Activated CD4-positive, alpha-beta memory T cell treated with anti-CD3 and anti-CD28 coated beads, Interleukin-2, amount 10 ng/mL, durations not matched to agents 7 days and 5 days (primary cell): ENCODE data around the gene STK17B. TPM values are rescaled to one million over a fixed set of nuclear protein-coding genes. Genes with fewer than 3 reads are reported as not detected.
"Not testable (repeated sequence)": the region's sequence is repeated elsewhere in the genome, so short reads cannot be mapped to it uniquely, and the experiment has no call there.

ENCODE experiments used
- CTCF ChIA-PET: fragments of 350-600 bp; sonication (Branson Sonifier 250); formaldehyde crosslinking; loops from one replicate; lab custom pipeline; 2021; ENCODE audit warnings: antibody characterized with exemption, inconsistent platforms; lab: Charles Lee
- POLR2A ChIA-PET: fragments of 350-600 bp; sonication (Branson Sonifier 250); formaldehyde crosslinking; loops from one replicate; lab custom pipeline; 2021; ENCODE audit warnings: antibody characterized with exemption; lab: Charles Lee
- DNase-seq: peaks from one replicate; pipeline ENCODE4 v3.0.0-alpha.2; 2020
- H3K27ac Mint-ChIP-seq: one replicate; pipeline ENCODE4 v1.8.0; 2021; ENCODE audit warnings: mild to moderate bottlenecking, mixed read lengths
- H3K27me3 Mint-ChIP-seq: one replicate; pipeline ENCODE4 v1.8.0; 2021; ENCODE audit warnings: mixed read lengths
- H3K36me3 Mint-ChIP-seq: one replicate; pipeline ENCODE4 v1.8.0; 2021; ENCODE audit warnings: low read depth, mixed read lengths
- H3K4me1 Mint-ChIP-seq: one replicate; pipeline ENCODE4 v1.8.0; 2021; ENCODE audit warnings: mixed read lengths
- H3K4me3 Mint-ChIP-seq: one replicate; pipeline ENCODE4 v1.8.0; 2021; ENCODE audit warnings: mild to moderate bottlenecking, mixed read lengths
- H3K9me3 Mint-ChIP-seq: one replicate; pipeline ENCODE4 v1.8.0; 2021; ENCODE audit warnings: mixed read lengths
- total RNA-seq, 2 experiments: library from RNA; stranded (reverse); gene quantifications; one replicate each; pipeline ENCODE4 v1.2.3, GENCODE V29; 2021

Gene STK17B
- total RNA-seq, 2 experiments from 2014 or later = 365 to 367 TPM

DNA sequence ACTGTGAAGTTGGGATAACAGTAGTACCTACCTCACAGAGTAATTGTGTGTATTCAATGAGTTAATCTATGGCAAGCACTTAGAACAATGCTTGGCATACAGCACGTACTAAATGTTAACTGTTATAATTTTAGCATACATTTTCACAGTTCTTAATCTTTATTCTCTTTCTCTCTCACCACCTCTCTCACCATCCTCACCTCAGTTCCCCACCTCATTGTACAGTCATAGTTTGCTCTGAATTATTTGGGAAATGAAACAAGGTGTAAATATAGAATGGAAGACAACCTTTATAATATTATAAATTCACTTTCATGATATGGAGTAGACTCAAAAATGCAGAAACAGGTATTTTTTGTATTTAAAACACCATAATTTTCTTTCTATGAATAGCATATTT lies 62.8 kb downstream of the STK17B start:
- POLR2A ChIA-PET = no interaction called here
- H3K27ac Mint-ChIP-seq = no peak overlapping the region
- CTCF ChIA-PET = interaction anchor here (3.1 kb wide), 1 partner anchor 31 kb away, joined by 19 read pairs; no protein-coding TSS in a partner anchor
- no peaks in the 10 kb centered on the region for H3K36me3 Mint-ChIP-seq
- no peak overlapping the region for H3K4me3 Mint-ChIP-seq
- H3K27me3 Mint-ChIP-seq = no peaks in the 10 kb centered on the region
- H3K4me1 Mint-ChIP-seq = peaks cover 8% of the 10 kb centered on the region
- no peak for DNase-seq
- no peaks in the 10 kb centered on the region for H3K9me3 Mint-ChIP-seq

DNA sequence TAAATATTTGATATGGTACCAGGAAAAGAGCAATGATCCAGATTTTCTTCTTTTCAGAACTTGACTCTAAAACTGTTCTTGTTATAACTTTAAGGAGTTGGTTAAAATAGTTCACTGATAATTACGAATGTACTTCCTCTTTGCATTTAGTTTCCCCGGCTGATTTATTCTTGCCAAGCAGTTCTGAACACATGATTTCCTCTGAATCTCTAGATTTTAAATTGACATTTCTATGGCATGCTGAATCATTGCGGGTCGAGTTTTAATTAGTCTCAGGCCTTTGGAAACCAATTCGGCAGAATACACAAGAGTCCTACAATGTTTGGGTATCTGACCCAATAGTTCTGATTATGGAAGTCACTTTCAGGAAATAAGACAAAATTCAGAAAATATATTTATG lies 65.4 kb downstream of the STK17B start:
- Mint-ChIP-seq H3K4me1 (peaks cover 8% of the 10 kb centered on the region), H3K4me3 (no peak overlapping the region), H3K27me3 (no peaks in the 10 kb centered on the region), H3K36me3 (no peaks in the 10 kb centered on the region), H3K27ac (no peak overlapping the region), H3K9me3 (no peaks in the 10 kb centered on the region)
- ChIA-PET POLR2A (no interaction called here), CTCF (no interaction called here)
- DNase-seq = no peak

DNA sequence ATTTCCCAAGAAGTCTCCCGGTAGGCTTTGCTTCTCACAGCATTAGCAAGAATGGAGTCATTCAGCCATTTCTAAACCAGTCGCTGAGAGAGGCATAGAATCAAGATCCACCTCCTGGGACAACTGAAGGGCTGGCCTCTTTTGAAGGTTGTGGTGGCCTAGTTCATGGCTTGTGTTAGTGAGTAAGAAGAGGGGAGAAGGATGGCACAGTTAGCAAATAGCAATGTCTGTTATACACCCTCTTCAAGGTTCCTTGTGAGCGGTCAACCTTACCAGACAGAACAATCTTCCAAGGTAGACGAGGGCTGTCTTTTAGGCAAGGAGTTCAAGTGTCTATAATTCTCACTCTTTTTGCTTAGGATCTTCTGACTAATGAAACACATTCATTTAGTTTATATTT lies 67.3 kb downstream of the STK17B start:
- ChIA-PET POLR2A (no interaction called here), CTCF (interaction anchor here (1.0 kb wide), 1 partner anchor 35 kb away, joined by 3 read pairs; the partner anchor contains the start of gene DNAH7)
- H3K27ac Mint-ChIP-seq = no peak overlapping the region
- H3K27me3 Mint-ChIP-seq = no peaks in the 10 kb centered on the region
- no peaks in the 10 kb centered on the region for H3K9me3 Mint-ChIP-seq
- H3K36me3 Mint-ChIP-seq = no peaks in the 10 kb centered on the region
- DNase-seq = no peak
- H3K4me3 Mint-ChIP-seq = no peak overlapping the region
- peaks cover 14% of the 10 kb centered on the region for H3K4me1 Mint-ChIP-seq

DNA sequence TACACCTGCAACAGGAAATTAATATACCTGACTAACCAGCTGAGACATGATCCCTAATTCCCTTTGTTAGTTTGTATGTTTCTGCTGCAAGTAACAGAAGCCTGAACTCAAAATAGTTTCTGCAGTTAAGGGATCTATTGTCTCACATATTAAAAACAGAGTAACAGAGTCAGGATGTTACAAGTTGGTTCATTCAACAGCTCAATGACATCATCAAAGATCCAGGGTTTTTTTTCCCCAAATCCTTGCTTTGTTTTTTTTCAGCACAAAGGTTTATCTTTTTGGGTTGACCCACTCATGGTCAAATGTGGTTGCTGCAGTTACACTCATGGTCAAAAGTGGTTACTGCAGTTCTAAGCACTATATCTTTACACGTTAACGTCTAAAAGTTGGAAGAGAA lies 67.8 kb downstream of the STK17B start:
- ChIA-PET CTCF (interaction anchor here (1.0 kb wide), 1 partner anchor 35 kb away, joined by 3 read pairs; the partner anchor contains the start of gene DNAH7), POLR2A (no interaction called here)
- Mint-ChIP-seq H3K9me3 (no peaks in the 10 kb centered on the region), H3K4me3 (no peak overlapping the region), H3K27me3 (peaks cover 2% of the 10 kb centered on the region), H3K4me1 (peaks cover 14% of the 10 kb centered on the region), H3K36me3 (no peaks in the 10 kb centered on the region), H3K27ac (no peak overlapping the region)
- DNase-seq = no peak

DNA sequence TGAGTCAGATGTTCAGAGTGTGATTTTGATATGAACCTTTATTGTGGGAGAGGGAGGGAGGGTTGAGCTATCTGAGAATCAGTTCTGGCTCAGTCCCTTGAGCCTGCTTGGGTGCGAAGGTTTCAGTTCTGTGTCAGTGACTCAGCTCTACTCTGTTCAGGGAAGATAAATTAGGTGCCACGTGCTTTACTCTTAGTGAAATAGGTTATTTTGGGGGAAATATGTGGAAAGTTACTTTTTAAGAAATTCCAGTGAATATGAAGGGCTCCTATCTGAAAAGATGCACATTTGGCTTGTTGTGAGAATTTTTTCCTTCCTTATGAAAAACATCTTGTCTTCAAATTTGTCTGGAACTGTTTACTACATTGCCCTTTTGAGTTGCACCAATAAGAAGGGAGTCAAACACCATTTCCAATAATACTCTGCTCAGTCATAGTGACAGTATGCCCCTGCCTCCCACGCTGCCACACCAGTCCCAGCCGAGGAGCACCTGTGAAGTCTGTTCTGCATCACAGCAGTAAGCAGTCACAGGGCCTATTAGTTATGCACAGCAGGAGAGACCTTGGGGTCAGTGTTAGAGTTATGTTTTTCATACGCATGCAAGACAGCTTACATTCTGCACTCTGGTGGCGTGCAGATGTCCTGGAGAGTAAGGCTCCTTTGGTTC lies 69.9 kb downstream of the STK17B start:
- POLR2A ChIA-PET = no interaction called here
- no peak overlapping the region for H3K27ac Mint-ChIP-seq
- no peak for DNase-seq
- peaks cover 2% of the 10 kb centered on the region for H3K27me3 Mint-ChIP-seq
- H3K36me3 Mint-ChIP-seq = no peaks in the 10 kb centered on the region
- no peak overlapping the region for H3K4me3 Mint-ChIP-seq
- no peaks in the 10 kb centered on the region for H3K9me3 Mint-ChIP-seq
- H3K4me1 Mint-ChIP-seq = peaks cover 14% of the 10 kb centered on the region
- CTCF ChIA-PET = interaction anchor here (1.1 kb wide), 1 partner anchor 23 kb away, joined by 6 read pairs; no protein-coding TSS in a partner anchor

DNA sequence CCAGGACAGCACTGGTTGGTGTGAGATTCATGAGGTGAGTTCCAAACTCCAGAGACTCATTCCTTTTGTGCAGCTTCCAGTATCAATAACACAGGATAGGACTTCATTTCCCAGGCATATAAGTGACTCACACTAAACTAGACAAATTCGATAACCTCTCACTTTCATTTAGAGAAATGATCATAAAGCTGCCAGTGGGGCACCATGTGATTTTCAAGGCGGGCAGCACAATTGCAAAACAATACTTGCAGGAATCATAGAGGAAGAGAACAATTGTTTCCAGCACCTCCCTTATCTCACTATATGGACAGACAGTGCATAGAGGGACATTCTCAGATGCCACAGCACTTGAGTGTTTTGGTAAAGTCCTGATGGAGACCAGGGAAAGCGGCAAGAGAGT lies 71.5 kb downstream of the STK17B start:
- ChIA-PET POLR2A (no interaction called here), CTCF (no interaction called here)
- no peak for DNase-seq
- H3K27ac Mint-ChIP-seq = no peak overlapping the region
- H3K4me3 Mint-ChIP-seq = no peak overlapping the region
- H3K27me3 Mint-ChIP-seq = peaks cover 2% of the 10 kb centered on the region
- H3K4me1 Mint-ChIP-seq = peaks cover 14% of the 10 kb centered on the region
- peaks cover 4% of the 10 kb centered on the region for H3K9me3 Mint-ChIP-seq
- H3K36me3 Mint-ChIP-seq = peaks cover 2% of the 10 kb centered on the region

DNA sequence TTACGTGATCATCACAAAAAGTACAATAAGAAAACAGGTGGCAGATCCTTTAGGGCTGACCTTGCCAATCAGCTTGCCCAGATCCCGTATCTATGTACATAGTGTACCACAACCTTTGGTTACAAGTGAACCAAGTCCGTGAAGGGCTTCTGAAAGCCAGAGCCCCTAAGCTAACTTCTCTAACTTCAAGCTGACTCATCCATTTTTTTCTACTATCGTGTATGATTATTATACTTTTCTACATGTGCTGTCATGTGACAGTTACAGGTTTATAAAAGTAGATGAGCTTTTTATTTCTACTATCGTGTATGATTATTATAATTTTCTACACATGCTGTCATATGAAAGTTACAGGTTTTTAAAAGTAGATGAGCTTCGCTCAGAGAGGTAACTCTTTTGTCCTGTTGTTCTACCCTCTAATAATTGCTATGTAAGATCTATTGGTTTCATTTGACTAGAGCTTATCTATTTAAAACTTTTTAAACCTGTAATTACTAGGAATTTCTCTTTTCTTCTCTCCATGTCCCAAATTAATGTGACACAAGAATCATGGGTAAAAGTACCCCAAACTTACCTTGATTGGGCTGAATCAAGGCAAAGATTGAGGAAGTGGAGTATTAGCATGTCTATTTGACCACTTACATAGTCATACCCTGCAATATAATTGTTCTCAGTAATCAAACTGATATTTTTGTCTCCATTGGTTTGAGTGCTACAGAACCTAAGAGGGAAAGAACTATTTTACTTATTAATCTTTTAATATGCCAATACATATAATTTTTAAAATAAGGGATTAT lies 73.3 kb downstream of the STK17B start:
- H3K27ac Mint-ChIP-seq = no peak overlapping the region
- ChIA-PET POLR2A (no interaction called here), CTCF (interaction anchor here (1.2 to 1.5 kb wide), 4 partner anchors 19 to 30 kb away, joined by 3 to 4 read pairs (median 3); partner anchors contain the start of gene DNAH7)
- no peak overlapping the region for H3K4me3 Mint-ChIP-seq
- H3K4me1 Mint-ChIP-seq = peaks cover 14% of the 10 kb centered on the region
- peaks cover 7% of the 10 kb centered on the region for H3K27me3 Mint-ChIP-seq
- H3K9me3 Mint-ChIP-seq = peaks cover 15% of the 10 kb centered on the region
- no peak for DNase-seq
- peaks cover 12% of the 10 kb centered on the region for H3K36me3 Mint-ChIP-seq

DNA sequence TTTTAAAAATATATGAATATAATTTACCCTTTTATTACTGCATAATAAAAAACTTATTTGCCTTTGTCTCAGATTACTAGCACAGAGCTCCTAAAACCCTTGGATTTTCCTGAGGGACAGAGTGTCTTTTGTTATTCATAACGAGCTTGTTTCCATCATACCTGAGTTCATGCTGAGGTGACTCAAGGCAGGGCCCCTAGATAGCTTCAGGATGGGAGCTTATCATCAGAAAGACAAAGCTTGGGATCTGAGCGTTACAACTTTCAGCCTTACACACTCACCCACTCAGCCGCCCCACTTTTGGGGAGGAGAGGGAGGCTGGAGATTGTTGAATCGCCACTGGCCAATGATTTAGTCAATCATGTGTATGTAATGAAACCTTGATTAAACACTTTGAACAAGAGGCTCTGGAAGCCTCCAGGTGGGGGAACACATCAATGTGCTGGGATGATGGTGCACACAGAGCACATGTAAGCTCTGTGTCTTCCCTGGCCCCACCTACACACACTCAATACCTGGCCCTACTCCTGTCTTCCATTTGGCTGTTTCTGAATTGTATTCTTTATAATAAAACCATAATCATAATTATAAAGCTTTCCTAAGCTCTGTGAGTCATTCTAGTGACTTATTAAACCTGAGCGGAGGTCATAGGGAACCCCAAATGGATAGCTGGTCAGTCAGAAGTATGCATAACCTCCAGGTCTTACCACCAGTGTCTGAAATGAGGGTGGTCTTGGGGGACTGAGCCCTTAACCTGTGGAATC lies 74.2 kb downstream of the STK17B start:
- Mint-ChIP-seq H3K27me3 (peaks cover 7% of the 10 kb centered on the region), H3K9me3 (peaks cover 16% of the 10 kb centered on the region), H3K36me3 (peaks cover 13% of the 10 kb centered on the region), H3K27ac (no peak overlapping the region), H3K4me1 (peaks cover 14% of the 10 kb centered on the region), H3K4me3 (no peak overlapping the region)
- POLR2A ChIA-PET = no interaction called here
- no peak for DNase-seq
- CTCF ChIA-PET = interaction anchor here (1.2 to 1.7 kb wide), 5 partner anchors 18 to 29 kb away, joined by 3 to 7 read pairs (median 3); partner anchors contain the start of gene DNAH7

DNA sequence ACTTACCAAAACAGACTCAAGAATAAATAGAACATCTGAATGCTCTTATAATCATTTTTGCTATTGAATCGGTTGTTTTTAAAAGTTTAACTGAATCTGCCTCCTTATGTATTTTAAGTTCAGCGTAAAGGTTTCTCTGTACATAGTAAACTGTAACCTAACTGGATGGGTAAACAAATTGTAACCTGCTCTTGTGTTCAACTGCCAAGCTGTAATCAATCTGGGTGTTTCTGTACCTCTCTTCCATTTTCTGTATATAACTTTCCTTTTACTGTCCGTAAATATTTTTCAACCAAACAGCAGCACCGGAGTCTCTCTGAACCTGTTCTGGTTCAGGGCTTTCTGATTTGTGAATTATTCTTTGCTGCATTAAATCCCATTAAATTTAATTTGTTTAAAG lies 75.1 kb downstream of the STK17B start:
- POLR2A ChIA-PET = no interaction called here
- no peak overlapping the region for H3K4me3 Mint-ChIP-seq
- H3K9me3 Mint-ChIP-seq = peaks cover 19% of the 10 kb centered on the region
- H3K4me1 Mint-ChIP-seq = peaks cover 9% of the 10 kb centered on the region
- CTCF ChIA-PET = interaction anchor here (1.3 to 1.7 kb wide), 2 partner anchors 17 to 28 kb away, joined by 3 to 7 read pairs; partner anchors contain the start of gene DNAH7
- DNase-seq = no peak
- peaks cover 16% of the 10 kb centered on the region for H3K36me3 Mint-ChIP-seq
- no peak overlapping the region for H3K27ac Mint-ChIP-seq
- peaks cover 7% of the 10 kb centered on the region for H3K27me3 Mint-ChIP-seq

DNA sequence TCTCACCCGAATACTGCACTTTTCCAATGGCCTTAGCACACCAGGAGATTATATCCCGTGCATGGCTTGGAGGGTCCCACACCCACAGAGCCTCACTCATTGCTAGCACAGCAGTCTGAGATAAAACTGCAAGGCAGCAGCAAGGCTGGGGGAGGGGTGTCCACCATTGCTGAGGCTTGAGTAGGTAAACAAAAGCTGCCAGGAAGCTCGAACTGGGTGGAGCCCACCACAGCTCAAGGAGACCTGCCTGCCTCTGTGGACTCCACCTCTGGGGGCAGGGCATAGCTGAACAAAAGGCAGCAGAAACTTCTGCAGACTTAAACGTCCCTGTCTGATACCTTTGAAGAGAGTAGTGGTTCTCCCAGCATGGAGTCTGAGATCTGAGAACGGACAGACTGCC lies 81.9 kb downstream of the STK17B start:
- CTCF ChIA-PET = interaction anchor here (1.3 to 1.6 kb wide), 2 partner anchors 23 to 43 kb away, joined by 3 read pairs; no protein-coding TSS in a partner anchor
- H3K27ac Mint-ChIP-seq, H3K4me3 Mint-ChIP-seq, POLR2A ChIA-PET, H3K27me3 Mint-ChIP-seq: not testable (repeated sequence)
- Mint-ChIP-seq H3K9me3 (peaks cover 24% of the 10 kb centered on the region), H3K4me1 (peaks cover 20% of the 10 kb centered on the region), H3K36me3 (peaks cover 31% of the 10 kb centered on the region)
- peak; percentile 62 for DNase-seq

DNA sequence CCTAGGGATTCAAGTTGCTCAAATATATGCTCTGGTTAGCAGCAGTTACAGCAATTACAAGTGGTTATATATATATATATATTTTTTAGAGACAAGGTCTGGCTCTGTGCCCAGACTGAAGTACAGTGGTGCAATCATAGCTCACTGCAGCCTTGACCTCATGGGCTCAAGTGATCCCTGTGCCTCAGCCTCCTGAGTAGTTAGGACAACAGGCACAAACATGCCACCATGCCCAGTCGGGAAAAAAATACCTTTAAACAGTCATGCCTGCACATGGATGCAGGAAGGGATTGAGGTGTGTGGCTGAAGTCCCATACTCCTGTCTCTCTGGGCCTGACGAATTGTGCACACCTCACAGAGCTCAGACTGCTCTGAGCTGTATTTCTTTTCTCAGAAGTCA lies 83.2 kb downstream of the STK17B start:
- Mint-ChIP-seq H3K4me3 (no peak overlapping the region), H3K36me3 (peaks cover 27% of the 10 kb centered on the region), H3K27ac (no peak overlapping the region), H3K4me1 (peaks cover 20% of the 10 kb centered on the region), H3K9me3 (peaks cover 25% of the 10 kb centered on the region), H3K27me3 (peaks cover under 1% of the 10 kb centered on the region)
- ChIA-PET CTCF (interaction anchor here (1.0 kb wide), 1 partner anchor 10 kb away, joined by 4 read pairs; no protein-coding TSS in a partner anchor), POLR2A (no interaction called here)
- DNase-seq = no peak

DNA sequence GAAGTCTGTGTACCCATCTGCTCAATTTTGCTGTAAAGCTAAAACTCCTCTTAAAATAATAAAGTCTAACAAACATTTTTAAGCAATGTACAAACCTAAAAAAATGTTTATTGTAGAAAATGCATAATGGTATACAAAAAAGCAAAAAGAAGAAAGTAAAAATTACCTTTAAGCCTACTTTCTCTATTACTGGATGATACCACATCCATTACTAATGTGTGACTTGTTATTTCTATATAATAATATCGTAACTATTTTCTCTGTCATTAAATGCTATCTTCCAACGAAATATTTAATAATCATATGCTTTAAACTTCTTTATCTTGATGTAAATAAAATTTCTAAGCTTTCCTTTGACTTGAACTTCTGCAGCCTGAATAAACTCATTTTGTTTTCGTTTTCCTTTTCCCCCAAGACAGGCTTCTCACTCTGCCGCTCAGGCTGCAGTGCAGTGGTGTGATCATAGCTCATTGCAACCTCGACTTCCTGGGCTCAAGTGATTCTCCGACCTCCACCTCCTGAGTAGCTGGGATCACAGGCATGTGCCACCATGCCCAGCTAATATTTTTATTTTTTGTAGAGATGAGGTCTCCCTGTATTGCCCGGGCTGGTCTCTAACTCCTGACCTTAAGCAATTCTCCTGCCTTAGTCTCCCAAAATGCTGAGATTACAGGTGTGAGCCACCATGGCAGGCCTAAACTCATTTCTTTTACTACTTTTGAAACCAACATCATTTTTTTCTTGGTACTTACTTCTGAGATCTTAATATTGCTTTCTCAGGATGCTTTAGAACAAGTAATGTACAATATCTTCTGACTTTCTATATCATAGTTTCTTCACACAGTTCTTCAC lies 84.6 kb downstream of the STK17B start:
- Mint-ChIP-seq H3K27me3 (no peaks in the 10 kb centered on the region), H3K4me3 (no peak overlapping the region), H3K9me3 (peaks cover 35% of the 10 kb centered on the region), H3K27ac (no peak overlapping the region), H3K4me1 (peaks cover 22% of the 10 kb centered on the region), H3K36me3 (peaks cover 35% of the 10 kb centered on the region)
- no peak for DNase-seq
- ChIA-PET CTCF (interaction anchor here (1.2 to 1.9 kb wide), 4 partner anchors 9 to 251 kb away, joined by 4 to 7 read pairs (median 6); partner anchors contain the start of gene DNAH7), POLR2A (interaction anchor here (1.3 to 1.7 kb wide), 2 partner anchors 18 to 52 kb away, joined by 4 read pairs; partner anchors contain the start of gene DNAH7)
